Epithelial cell of proximal tubule (primary cell): ENCODE data around the gene MAGED2. TPM values are rescaled to one million over a fixed set of nuclear protein-coding genes. Genes with fewer than 3 reads are reported as not detected.
"Not testable (repeated sequence)": the region's sequence is repeated elsewhere in the genome, so short reads cannot be mapped to it uniquely, and the experiment has no call there.

Experiments
- DNase-seq: peaks from one replicate; pipeline ENCODE4 v3.0.0-alpha.2; 2011; ENCODE audit warnings: low read depth
- H3K4me3 ChIP-seq: 2 replicates; pipeline ENCODE4 v1.5.1; 2011; ENCODE audit warnings: low read depth, mild to moderate bottlenecking, low read length
- CTCF ChIP-seq: conservative IDR thresholded peaks from 2 replicates; pipeline ENCODE4 v1.5.1; 2012; ENCODE audit warnings: low read depth, mild to moderate bottlenecking, low read length
- total RNA-seq: library from RNA; depleted of rRNA; stranded (reverse); fragments of >200 nt; gene quantifications from 2 replicates; pipeline ENCODE4 v1.2.3, GENCODE V29; 2015

The MAGED2 gene, protein sequence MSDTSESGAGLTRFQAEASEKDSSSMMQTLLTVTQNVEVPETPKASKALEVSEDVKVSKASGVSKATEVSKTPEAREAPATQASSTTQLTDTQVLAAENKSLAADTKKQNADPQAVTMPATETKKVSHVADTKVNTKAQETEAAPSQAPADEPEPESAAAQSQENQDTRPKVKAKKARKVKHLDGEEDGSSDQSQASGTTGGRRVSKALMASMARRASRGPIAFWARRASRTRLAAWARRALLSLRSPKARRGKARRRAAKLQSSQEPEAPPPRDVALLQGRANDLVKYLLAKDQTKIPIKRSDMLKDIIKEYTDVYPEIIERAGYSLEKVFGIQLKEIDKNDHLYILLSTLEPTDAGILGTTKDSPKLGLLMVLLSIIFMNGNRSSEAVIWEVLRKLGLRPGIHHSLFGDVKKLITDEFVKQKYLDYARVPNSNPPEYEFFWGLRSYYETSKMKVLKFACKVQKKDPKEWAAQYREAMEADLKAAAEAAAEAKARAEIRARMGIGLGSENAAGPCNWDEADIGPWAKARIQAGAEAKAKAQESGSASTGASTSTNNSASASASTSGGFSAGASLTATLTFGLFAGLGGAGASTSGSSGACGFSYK
- total RNA-seq, result 102 and 138 TPM in 2 replicates

GRCh38 chrX:54807524-54808108 lies at the start of gene MAGED2:
Gene MAGED2 (plus strand): TSS chrX:54807745. CDS start chrX:54809332, 1,587 bp downstream.
- DNase-seq, result no peak
- no peak for TF ChIP-seq CTCF

GRCh38 chrX:54758114-54759055 lies 49.2 kb upstream of the MAGED2 start:
- no peak overlapping the region for H3K4me3 ChIP-seq
- DNase-seq, result no peak
- TF ChIP-seq CTCF, result no peak

More at GRCh38 chrX:54807524-54808108, at the start of gene MAGED2:
- peak within 1 kb of the TSS; percentile 84 for H3K4me3 ChIP-seq

- not testable (repeated sequence) for H3K4me3 ChIP-seq, DNase-seq
Observed at GRCh38 chrX:54774391-54775094, 33.0 kb upstream of the MAGED2 start.

DNA sequence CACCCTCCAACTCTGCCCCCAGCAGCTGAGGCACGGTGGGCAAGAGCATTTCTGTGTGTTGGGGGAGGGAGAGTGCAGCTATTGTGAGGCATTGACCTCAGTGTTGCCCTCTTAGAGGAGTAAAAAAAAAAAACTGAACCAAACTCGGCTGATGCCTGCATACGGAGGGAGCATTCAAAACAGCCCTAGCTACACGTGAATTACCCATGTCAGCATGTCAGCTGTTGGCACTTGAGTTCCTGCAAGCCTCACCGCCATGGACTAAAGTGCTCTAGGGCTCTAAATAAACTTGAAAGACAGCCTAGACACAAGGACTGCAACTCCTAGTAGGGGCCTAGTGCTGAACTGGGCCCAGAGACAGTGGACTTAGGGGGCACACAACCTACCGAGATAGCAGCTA lies 31.5 kb upstream of the MAGED2 start:
- no peak overlapping the region for H3K4me3 ChIP-seq
- DNase-seq, result no peak
- TF ChIP-seq CTCF, result no peak

DNA sequence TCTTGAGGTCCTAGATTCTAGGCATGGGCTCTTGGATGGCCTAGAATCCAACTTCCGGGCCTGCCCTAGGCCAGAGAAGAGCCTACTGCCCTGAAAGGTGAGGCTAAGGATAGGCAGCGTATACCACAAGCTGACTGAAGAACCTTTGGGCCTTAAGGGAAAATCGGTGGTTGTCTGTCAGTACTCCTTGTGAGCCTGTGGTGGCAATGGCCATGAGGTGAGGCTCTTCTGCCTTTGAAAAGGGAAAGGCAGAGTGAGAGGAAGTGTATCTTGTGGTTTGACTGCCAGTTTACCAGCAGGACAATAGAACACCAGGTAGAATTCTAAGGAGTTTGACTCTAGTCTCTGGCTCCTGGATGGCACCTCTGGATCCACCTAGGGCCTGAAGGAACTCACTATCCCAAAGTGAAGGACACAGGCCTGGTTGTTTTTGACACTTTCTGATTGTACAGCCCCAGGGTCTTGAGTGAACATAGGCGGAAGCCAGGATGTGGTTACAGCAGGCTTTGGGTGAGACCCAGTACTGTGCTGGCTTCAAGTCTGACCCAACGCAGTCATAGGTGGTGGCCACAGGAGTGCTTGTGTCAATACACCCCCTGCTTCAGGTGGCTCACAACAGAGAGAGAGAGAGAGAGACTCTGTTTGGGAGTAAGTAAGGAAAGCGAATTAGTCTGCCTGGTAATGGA lies 30.4 kb upstream of the MAGED2 start:
- no peak for TF ChIP-seq CTCF
- no peak overlapping the region for H3K4me3 ChIP-seq
- no peak for DNase-seq

GRCh38 chrX:54785901-54786300 lies 21.6 kb upstream of the MAGED2 start:
- H3K4me3 ChIP-seq, result no peak overlapping the region
- DNase-seq, result no peak
- peak; percentile 34 for TF ChIP-seq CTCF
